GM12892 (cell line): ENCODE measurements around the gene DCDC2.

Experiments used
- POLR2A ChIP-seq: IDR thresholded peaks from 2 replicates; pipeline ENCODE4 v1.6.1; 2011; ENCODE audit warnings: low read depth, low read length, control low read depth
- TAF1 ChIP-seq: IDR thresholded peaks from 2 replicates; pipeline ENCODE4 v1.6.1; 2011; ENCODE audit warnings: low read depth, mild to moderate bottlenecking, control low read depth, low read length, borderline replicate concordance

GRCh38 chr6:24403501-24403824, 45.6 kb upstream of the DCDC2 start:
- TF ChIP-seq POLR2A (no peak), TAF1 (no peak)
